ENCODE results near the gene HDAC9. TPM values are rescaled to one million over a fixed set of nuclear protein-coding genes. Genes with fewer than 3 reads are reported as not detected.

HDAC9 gene
- total and polyA plus RNA-seq, 12 donors, result 2.6 to 23.1 (median 7.5) TPM

GRCh38 chr7:18821554-18821953, 326.0 kb downstream of the HDAC9 start:
- Histone ChIP-seq H3K4me1 (replicated peaks in 1 of 2) (no peaks in the 10 kb centered on the region), H3K27me3 (no peaks in the 10 kb centered on the region), H3K27ac (no peak overlapping the region), H3K9me3 (replicated peaks in 1 of 3) (no peaks in the 10 kb centered on the region), H3K36me3 (replicated peaks in 1 of 2) (no peaks in the 10 kb centered on the region), H3K4me3 (no peak overlapping the region)
- DNase-seq, result no peak
- TF ChIP-seq, protein P1, sequence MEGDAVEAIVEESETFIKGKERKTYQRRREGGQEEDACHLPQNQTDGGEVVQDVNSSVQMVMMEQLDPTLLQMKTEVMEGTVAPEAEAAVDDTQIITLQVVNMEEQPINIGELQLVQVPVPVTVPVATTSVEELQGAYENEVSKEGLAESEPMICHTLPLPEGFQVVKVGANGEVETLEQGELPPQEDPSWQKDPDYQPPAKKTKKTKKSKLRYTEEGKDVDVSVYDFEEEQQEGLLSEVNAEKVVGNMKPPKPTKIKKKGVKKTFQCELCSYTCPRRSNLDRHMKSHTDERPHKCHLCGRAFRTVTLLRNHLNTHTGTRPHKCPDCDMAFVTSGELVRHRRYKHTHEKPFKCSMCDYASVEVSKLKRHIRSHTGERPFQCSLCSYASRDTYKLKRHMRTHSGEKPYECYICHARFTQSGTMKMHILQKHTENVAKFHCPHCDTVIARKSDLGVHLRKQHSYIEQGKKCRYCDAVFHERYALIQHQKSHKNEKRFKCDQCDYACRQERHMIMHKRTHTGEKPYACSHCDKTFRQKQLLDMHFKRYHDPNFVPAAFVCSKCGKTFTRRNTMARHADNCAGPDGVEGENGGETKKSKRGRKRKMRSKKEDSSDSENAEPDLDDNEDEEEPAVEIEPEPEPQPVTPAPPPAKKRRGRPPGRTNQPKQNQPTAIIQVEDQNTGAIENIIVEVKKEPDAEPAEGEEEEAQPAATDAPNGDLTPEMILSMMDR (IDR thresholded peaks at IDR 0.05), result no peak
- no peak for TF ChIP-seq POLR2A (IDR thresholded peaks at IDR 0.05)
- intact Hi-C loops (cut with DNase I), result no loop called here

- Histone ChIP-seq H3K4me3 (no peak overlapping the region), H3K9me3 (replicated peaks in 1 of 3) (no peaks in the 10 kb centered on the region), H3K4me1 (replicated peaks in 1 of 2) (no peaks in the 10 kb centered on the region), H3K27me3 (no peaks in the 10 kb centered on the region), H3K27ac (no peak overlapping the region), H3K36me3 (replicated peaks in 1 of 2) (no peaks in the 10 kb centered on the region)
- intact Hi-C loops (cut with DNase I), result no loop called here
- 83 to 87% (median 85%) methylated on average over 2 of the region's 2 CpGs for WGBS, 4 donors
- TF ChIP-seq, protein P1 (IDR thresholded peaks at IDR 0.05), result no peak
- no peak for TF ChIP-seq POLR2A (IDR thresholded peaks at IDR 0.05)
- DNase-seq, result no peak
Measured at GRCh38 chr7:18824157-18824556, 328.6 kb downstream of the HDAC9 start.

- 73 to 82% (median 77%) methylated on average over 6 of the region's 6 CpGs for WGBS, 4 donors
- Histone ChIP-seq H3K36me3 (replicated peaks in 1 of 2) (no peaks in the 10 kb centered on the region), H3K4me3 (no peak overlapping the region), H3K27ac (no peak overlapping the region), H3K9me3 (replicated peaks in 1 of 3) (no peaks in the 10 kb centered on the region), H3K4me1 (replicated peaks in 1 of 2) (no peaks in the 10 kb centered on the region), H3K27me3 (no peaks in the 10 kb centered on the region)
- intact Hi-C loops (cut with DNase I), result no loop called here
- no peak for DNase-seq
- TF ChIP-seq, protein P1 (IDR thresholded peaks at IDR 0.05), result no peak
- no peak for TF ChIP-seq POLR2A (IDR thresholded peaks at IDR 0.05)
Measured at GRCh38 chr7:18828260-18828993, 332.9 kb downstream of the HDAC9 start.

DNA sequence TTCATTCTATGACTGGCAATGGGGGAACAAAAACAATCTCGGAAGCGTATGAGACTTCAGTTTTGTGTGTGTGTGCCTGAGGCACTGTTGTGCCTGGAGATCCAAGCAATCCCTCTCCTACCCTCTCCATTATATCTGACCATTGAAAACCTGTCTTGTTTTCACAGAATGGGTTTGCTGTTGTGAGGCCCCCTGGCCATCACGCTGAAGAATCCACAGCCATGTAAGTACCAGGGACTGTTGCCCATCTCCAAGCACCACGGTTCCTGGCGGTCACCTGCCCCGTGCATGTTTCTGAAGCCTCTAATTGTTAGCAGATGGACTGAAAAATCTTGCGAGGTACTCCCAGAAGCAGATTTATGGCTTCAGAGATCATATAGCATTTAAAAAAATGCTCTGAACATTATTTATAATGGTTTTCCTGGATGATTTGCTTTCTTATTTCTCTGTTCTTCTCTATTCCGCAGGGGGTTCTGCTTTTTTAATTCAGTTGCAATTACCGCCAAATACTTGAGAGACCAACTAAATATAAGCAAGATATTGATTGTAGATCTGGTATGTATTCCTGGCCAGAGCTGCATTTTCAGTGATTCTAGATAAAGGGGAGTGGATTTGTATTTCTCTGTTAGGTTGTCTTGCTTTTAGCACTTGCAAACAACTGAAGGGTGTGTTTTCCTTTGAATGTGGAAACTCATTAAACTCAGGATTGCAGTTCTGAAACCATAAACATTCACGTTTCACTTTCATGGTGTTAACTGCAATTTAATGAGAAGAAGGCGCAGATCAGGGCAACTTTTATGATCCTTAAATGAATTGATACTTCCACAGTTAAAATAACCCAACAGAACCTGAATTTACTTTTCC, 333.7 kb downstream of the HDAC9 start:
- no peak for DNase-seq
- Histone ChIP-seq H3K27ac (no peak overlapping the region), H3K36me3 (replicated peaks in 1 of 2) (no peaks in the 10 kb centered on the region), H3K27me3 (no peaks in the 10 kb centered on the region), H3K4me1 (replicated peaks in 1 of 2) (no peaks in the 10 kb centered on the region), H3K4me3 (no peak overlapping the region), H3K9me3 (replicated peaks in 1 of 3) (no peaks in the 10 kb centered on the region)
- 68 to 83% (median 74%) methylated on average over 11 of the region's 11 CpGs for WGBS, 4 donors
- intact Hi-C loops (cut with DNase I), result no loop called here
- TF ChIP-seq, protein P1 (IDR thresholded peaks at IDR 0.05), result no peak
- no peak for TF ChIP-seq POLR2A (IDR thresholded peaks at IDR 0.05)

Data from adrenal gland (tissue), 12 donors.